ENCODE results near the gene ZNF264.

DNA sequence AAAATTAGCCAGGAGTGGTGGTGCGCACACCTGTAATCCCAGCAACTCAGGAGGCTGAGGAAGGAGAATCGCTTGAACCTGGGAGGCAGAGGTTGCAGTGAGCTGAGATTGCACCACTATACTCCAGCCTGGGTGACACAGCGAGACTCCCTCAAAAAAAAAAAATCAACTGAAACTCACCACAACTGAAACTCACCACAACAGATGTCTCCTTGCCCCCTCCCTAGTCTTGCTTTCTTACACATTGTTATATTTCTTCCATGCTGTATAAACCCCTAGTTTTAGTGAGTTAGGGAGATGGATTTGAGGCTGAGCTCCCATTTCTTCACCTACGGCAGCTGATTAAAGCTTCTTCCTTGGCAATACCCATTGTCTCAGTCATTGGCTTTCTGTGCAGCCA, 49.6 kb upstream of the ZNF264 start:
- TF ChIP-seq, protein P1, sequence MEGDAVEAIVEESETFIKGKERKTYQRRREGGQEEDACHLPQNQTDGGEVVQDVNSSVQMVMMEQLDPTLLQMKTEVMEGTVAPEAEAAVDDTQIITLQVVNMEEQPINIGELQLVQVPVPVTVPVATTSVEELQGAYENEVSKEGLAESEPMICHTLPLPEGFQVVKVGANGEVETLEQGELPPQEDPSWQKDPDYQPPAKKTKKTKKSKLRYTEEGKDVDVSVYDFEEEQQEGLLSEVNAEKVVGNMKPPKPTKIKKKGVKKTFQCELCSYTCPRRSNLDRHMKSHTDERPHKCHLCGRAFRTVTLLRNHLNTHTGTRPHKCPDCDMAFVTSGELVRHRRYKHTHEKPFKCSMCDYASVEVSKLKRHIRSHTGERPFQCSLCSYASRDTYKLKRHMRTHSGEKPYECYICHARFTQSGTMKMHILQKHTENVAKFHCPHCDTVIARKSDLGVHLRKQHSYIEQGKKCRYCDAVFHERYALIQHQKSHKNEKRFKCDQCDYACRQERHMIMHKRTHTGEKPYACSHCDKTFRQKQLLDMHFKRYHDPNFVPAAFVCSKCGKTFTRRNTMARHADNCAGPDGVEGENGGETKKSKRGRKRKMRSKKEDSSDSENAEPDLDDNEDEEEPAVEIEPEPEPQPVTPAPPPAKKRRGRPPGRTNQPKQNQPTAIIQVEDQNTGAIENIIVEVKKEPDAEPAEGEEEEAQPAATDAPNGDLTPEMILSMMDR (conservative IDR thresholded peaks at IDR 0.05; ENCODE audit: low read depth, low read length) = no peak
- TF ChIP-seq EZH2 (IDR thresholded peaks at IDR 0.05; ENCODE audit: low read length, unreplicated experiment) = no peak

Data from PC-3 (cell line).